IPS-18c (cell line): ENCODE data around the gene DGCR2.
"Not testable (repeated sequence)": the region's sequence is repeated elsewhere in the genome, so short reads cannot be mapped to it uniquely, and the experiment has no call there.

Source experiments
- H3K4me3 ChIP-seq: 2 replicates; pipeline ENCODE4 v1.7.0; 2013; ENCODE audit warnings: low read depth, mild to moderate bottlenecking, low read length, moderate library complexity; ENCODE audit not compliant: insufficient read depth
- H3K9me3 ChIP-seq: one replicate; pipeline ENCODE4 v1.6.1; 2013; ENCODE audit warnings: mild to moderate bottlenecking, low read length, moderate library complexity; ENCODE audit not compliant: control insufficient read depth, insufficient read depth

Gene DGCR2

GRCh38 chr22:19122143-19122751, at the start of gene DGCR2:
Gene DGCR2 (minus strand): TSS chr22:19122412. CDS start chr22:19122206, 206 bp downstream.
- Histone ChIP-seq H3K9me3 (no peaks in the 10 kb centered on the region), H3K4me3 (peak within 1 kb of the TSS; percentile 82)

GRCh38 chr22:19169947-19170318, 47.7 kb upstream of the DGCR2 start:
- peak overlapping the region; percentile 55; the same call in 1 of the 2 replicates for H3K4me3 ChIP-seq
- H3K9me3 ChIP-seq: no peaks in the 10 kb centered on the region

GRCh38 chr22:19169002-19169946, 47.1 kb upstream of the DGCR2 start:
- H3K4me3 ChIP-seq: peak overlapping the region; percentile 55

GRCh38 chr22:19168088-19168890, 46.1 kb upstream of the DGCR2 start:
- H3K4me3 ChIP-seq: no peak overlapping the region
- no peaks in the 10 kb centered on the region for H3K9me3 ChIP-seq

More at GRCh38 chr22:19169002-19169946, 47.1 kb upstream of the DGCR2 start:
- no peaks in the 10 kb centered on the region for H3K9me3 ChIP-seq

- no peak overlapping the region for H3K4me3 ChIP-seq
- H3K9me3 ChIP-seq: no peaks in the 10 kb centered on the region
Measured at GRCh38 chr22:19167106-19167869, 45.1 kb upstream of the DGCR2 start.

- H3K4me3 ChIP-seq: no peak overlapping the region
- no peaks in the 10 kb centered on the region for H3K9me3 ChIP-seq
Measured at GRCh38 chr22:19166421-19166820, 44.2 kb upstream of the DGCR2 start.

GRCh38 chr22:19164425-19164824, 42.2 kb upstream of the DGCR2 start:
- Histone ChIP-seq H3K4me3 (no peak overlapping the region), H3K9me3 (no peaks in the 10 kb centered on the region)

- H3K4me3 ChIP-seq, H3K9me3 ChIP-seq: not testable (repeated sequence)
Measured at GRCh38 chr22:19158649-19159048, 36.4 kb upstream of the DGCR2 start.

- H3K9me3 ChIP-seq, H3K4me3 ChIP-seq: not testable (repeated sequence)
Measured at GRCh38 chr22:19156109-19156508, 33.9 kb upstream of the DGCR2 start.

- H3K4me3 ChIP-seq: no peak overlapping the region
- peaks cover 7% of the 10 kb centered on the region for H3K9me3 ChIP-seq
Measured at GRCh38 chr22:19152942-19153883, 31.0 kb upstream of the DGCR2 start.

GRCh38 chr22:19151329-19152191, 29.3 kb upstream of the DGCR2 start:
- Histone ChIP-seq H3K9me3 (peaks cover 7% of the 10 kb centered on the region), H3K4me3 (no peak overlapping the region)

GRCh38 chr22:19150482-19151328, 28.5 kb upstream of the DGCR2 start:
- Histone ChIP-seq H3K4me3 (peak overlapping the region; percentile 20; the same call in 1 of the 2 replicates), H3K9me3 (peaks cover 7% of the 10 kb centered on the region)

GRCh38 chr22:19149991-19150390, 27.8 kb upstream of the DGCR2 start, which contains the start of gene GSC2:
Gene GSC2 (minus strand): TSS chr22:19150292. CDS start chr22:19150283, 9 bp downstream.
- H3K9me3 ChIP-seq: peaks cover 7% of the 10 kb centered on the region
- peak within 1 kb of the TSS; percentile 58 for H3K4me3 ChIP-seq
